GM12873 (cell line): ENCODE measurements around the gene PLGRKT.

Experiments
- CTCF ChIP-seq: IDR thresholded peaks from 2 replicates; pipeline ENCODE4 v1.5.1; 2012; ENCODE audit warnings: low read depth, mild to moderate bottlenecking, moderate library complexity, low read length, control low read depth; ENCODE audit not compliant: insufficient read depth; ENCODE audit errors: missing control alignments

Gene PLGRKT

GRCh38 chr9:5460157-5460556, 22.4 kb upstream of the PLGRKT start:
- no peak for TF ChIP-seq CTCF

GRCh38 chr9:5459289-5459829, 21.6 kb upstream of the PLGRKT start:
- no peak for TF ChIP-seq CTCF

- TF ChIP-seq CTCF: no peak
Observed at GRCh38 chr9:5455181-5455580, 17.5 kb upstream of the PLGRKT start.

- peak; percentile 1 for TF ChIP-seq CTCF
Observed at GRCh38 chr9:5453673-5454072, 15.9 kb upstream of the PLGRKT start.

GRCh38 chr9:5453004-5453403, 15.3 kb upstream of the PLGRKT start:
- TF ChIP-seq CTCF: no peak

GRCh38 chr9:5452286-5452609, 14.5 kb upstream of the PLGRKT start:
- TF ChIP-seq CTCF: no peak

GRCh38 chr9:5450359-5451091, 12.8 kb upstream of the PLGRKT start, which contains the start of gene CD274:
Gene CD274 (plus strand): TSS chr9:5450542. CDS start chr9:5456114, 5,572 bp downstream.
- peak; percentile 61 for TF ChIP-seq CTCF
